ENCODE results near the gene ZNF106. TPM values are rescaled to one million over a fixed set of nuclear protein-coding genes. Genes with fewer than 3 reads are reported as not detected.

ZNF106 gene
- polyA plus RNA-seq (2011; rRNA removed) = 15.4 and 24.1 TPM in 2 replicates
- polyA minus RNA-seq (2011; rRNA and poly(A)+ RNA removed) = 32.5 and 32.9 TPM in 2 replicates

- no peaks in the 10 kb centered on the region for H3K36me3 ChIP-seq (ENCODE audit: control insufficient read depth, insufficient read depth, low read length)
- ChIA-PET POLR2A (interaction anchor here (0.6 to 0.7 kb wide), 2 partner anchors 91 to 320 kb away, joined by 3 read pairs; no protein-coding TSS in a partner anchor), CTCF (interaction anchor here (1.1 to 1.9 kb wide), 4 partner anchors 12 to 159 kb away, joined by 3 to 4 read pairs (median 3); no protein-coding TSS in a partner anchor)
- DNase-seq (ENCODE audit: low read depth) = peak; percentile 62
- H3K4me3 ChIP-seq (ENCODE audit: low read depth, low read length) = peak within 1 kb of the TSS; percentile 95
- no peaks in the 10 kb centered on the region for H3K27me3 ChIP-seq (ENCODE audit: control insufficient read depth, insufficient read depth, low read length)
- TF ChIP-seq, protein P1, sequence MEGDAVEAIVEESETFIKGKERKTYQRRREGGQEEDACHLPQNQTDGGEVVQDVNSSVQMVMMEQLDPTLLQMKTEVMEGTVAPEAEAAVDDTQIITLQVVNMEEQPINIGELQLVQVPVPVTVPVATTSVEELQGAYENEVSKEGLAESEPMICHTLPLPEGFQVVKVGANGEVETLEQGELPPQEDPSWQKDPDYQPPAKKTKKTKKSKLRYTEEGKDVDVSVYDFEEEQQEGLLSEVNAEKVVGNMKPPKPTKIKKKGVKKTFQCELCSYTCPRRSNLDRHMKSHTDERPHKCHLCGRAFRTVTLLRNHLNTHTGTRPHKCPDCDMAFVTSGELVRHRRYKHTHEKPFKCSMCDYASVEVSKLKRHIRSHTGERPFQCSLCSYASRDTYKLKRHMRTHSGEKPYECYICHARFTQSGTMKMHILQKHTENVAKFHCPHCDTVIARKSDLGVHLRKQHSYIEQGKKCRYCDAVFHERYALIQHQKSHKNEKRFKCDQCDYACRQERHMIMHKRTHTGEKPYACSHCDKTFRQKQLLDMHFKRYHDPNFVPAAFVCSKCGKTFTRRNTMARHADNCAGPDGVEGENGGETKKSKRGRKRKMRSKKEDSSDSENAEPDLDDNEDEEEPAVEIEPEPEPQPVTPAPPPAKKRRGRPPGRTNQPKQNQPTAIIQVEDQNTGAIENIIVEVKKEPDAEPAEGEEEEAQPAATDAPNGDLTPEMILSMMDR (IDR thresholded peaks at IDR 0.05; ENCODE audit: insufficient read depth, low read depth, low read length) = peak; percentile 19; the same call in 1 of the 2 replicates
Measured at GRCh38 chr15:42490671-42491538, at the start of gene ZNF106. Gene ZNF106 (minus strand): TSS chr15:42491141. CDS start chr15:42472289, 18,852 bp downstream.

DNA sequence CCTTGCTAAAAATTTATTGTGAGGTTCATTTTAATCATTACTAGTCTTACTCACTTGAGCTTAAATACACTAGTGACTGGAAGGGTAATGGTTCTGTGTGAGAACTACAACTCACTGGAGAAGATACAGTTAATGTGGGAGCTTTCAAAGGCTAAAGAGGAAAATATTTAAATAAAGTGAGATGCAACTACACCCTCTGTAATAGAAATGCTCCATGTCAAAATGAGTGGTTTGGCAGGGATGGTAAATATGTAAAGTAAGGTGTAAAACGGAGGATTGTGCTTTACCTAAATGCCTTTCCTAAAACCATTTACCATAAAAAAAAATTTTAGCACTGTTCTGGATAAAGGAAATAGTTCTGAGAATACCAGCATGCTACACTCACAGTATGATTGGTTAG, 42.3 kb upstream of the ZNF106 start:
- Histone ChIP-seq H3K4me3 (ENCODE audit: low read depth, low read length) (no peak overlapping the region), H3K36me3 (ENCODE audit: control insufficient read depth, insufficient read depth, low read length) (peaks cover 2% of the 10 kb centered on the region), H3K27me3 (ENCODE audit: control insufficient read depth, insufficient read depth, low read length) (no peaks in the 10 kb centered on the region)
- POLR2A ChIA-PET = no interaction called here
- TF ChIP-seq, protein P1 (IDR thresholded peaks at IDR 0.05; ENCODE audit: insufficient read depth, low read depth, low read length) = no peak
- DNase-seq (ENCODE audit: low read depth) = no peak
- CTCF ChIA-PET = no interaction called here

GRCh38 chr15:42528970-42529369, 38.0 kb upstream of the ZNF106 start:
- DNase-seq (ENCODE audit: low read depth) = no peak
- Histone ChIP-seq H3K4me3 (ENCODE audit: low read depth, low read length) (no peak overlapping the region), H3K36me3 (ENCODE audit: control insufficient read depth, insufficient read depth, low read length) (no peaks in the 10 kb centered on the region; the same call in 1 of the 2 replicates), H3K27me3 (ENCODE audit: control insufficient read depth, insufficient read depth, low read length) (no peaks in the 10 kb centered on the region)
- TF ChIP-seq, protein P1 (IDR thresholded peaks at IDR 0.05; ENCODE audit: insufficient read depth, low read depth, low read length) = no peak
- ChIA-PET POLR2A (no interaction called here), CTCF (interaction anchor here (1.0 to 1.1 kb wide), 2 partner anchors 16 to 122 kb away, joined by 3 read pairs; no protein-coding TSS in a partner anchor)

DNA sequence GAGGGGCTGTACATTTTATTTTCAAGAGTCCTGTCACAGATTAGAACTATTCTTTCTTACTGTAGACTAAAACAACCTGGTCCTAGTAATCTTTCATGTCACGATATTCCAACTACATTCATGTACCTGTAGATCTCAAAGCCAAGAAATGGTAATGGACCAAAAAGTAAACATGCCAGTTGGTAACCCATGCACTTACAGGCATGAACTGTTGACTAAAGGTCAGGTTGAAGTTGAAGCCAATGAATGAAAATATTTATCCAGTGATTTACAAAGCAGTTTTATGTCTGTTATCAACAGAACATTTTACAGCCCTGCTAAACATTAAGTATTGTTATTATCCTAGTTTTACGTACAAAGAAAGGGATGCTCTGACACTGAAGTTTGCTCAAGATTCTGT, 32.4 kb upstream of the ZNF106 start:
- TF ChIP-seq, protein P1 (IDR thresholded peaks at IDR 0.05; ENCODE audit: insufficient read depth, low read depth, low read length) = no peak
- H3K4me3 ChIP-seq (ENCODE audit: low read depth, low read length) = no peak overlapping the region
- CTCF ChIA-PET = interaction anchor here (1.2 kb wide), 1 partner anchor 9 kb away, joined by 3 read pairs; no protein-coding TSS in a partner anchor
- no peak for DNase-seq (ENCODE audit: low read depth)
- H3K36me3 ChIP-seq (ENCODE audit: control insufficient read depth, insufficient read depth, low read length) = no peaks in the 10 kb centered on the region; the same call in 1 of the 2 replicates
- H3K27me3 ChIP-seq (ENCODE audit: control insufficient read depth, insufficient read depth, low read length) = no peaks in the 10 kb centered on the region
- POLR2A ChIA-PET = no interaction called here

DNA sequence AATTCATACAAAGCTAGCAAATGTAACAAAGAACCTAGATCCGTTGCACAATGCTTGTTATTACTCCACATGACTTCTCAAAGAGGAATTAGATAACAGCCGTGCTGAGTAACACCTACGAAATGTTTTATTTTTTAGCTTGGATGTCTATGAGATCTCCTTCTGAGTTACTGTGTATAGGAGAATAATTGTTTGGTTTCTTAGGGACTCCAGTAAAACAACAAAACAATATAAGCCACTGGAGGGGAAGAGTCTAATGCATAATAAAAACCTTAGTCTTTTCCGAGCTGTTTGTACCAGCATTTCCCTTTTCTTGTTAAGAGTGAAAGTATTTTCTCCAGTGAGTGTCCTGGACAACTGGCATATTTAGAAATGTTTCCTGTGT, 20.1 kb upstream of the ZNF106 start:
- TF ChIP-seq, protein P1 (IDR thresholded peaks at IDR 0.05; ENCODE audit: insufficient read depth, low read depth, low read length) = no peak
- Histone ChIP-seq H3K4me3 (ENCODE audit: low read depth, low read length) (no peak overlapping the region), H3K27me3 (ENCODE audit: control insufficient read depth, insufficient read depth, low read length) (no peaks in the 10 kb centered on the region), H3K36me3 (ENCODE audit: control insufficient read depth, insufficient read depth, low read length) (peaks cover under 1% of the 10 kb centered on the region; the same call in 1 of the 2 replicates)
- no peak for DNase-seq (ENCODE audit: low read depth)
- CTCF ChIA-PET = interaction anchor here (0.7 kb wide), 1 partner anchor 17 kb away, joined by 3 read pairs; no protein-coding TSS in a partner anchor
- POLR2A ChIA-PET = interaction anchor here (0.7 kb wide), 1 partner anchor 16 kb away, joined by 3 read pairs; no protein-coding TSS in a partner anchor
